ENCODE results near the gene BCL7B.

GRCh38 chr7:73560109-73560835 lies 2.8 kb upstream of the BCL7B start:
- TF ChIP-seq, protein P1, sequence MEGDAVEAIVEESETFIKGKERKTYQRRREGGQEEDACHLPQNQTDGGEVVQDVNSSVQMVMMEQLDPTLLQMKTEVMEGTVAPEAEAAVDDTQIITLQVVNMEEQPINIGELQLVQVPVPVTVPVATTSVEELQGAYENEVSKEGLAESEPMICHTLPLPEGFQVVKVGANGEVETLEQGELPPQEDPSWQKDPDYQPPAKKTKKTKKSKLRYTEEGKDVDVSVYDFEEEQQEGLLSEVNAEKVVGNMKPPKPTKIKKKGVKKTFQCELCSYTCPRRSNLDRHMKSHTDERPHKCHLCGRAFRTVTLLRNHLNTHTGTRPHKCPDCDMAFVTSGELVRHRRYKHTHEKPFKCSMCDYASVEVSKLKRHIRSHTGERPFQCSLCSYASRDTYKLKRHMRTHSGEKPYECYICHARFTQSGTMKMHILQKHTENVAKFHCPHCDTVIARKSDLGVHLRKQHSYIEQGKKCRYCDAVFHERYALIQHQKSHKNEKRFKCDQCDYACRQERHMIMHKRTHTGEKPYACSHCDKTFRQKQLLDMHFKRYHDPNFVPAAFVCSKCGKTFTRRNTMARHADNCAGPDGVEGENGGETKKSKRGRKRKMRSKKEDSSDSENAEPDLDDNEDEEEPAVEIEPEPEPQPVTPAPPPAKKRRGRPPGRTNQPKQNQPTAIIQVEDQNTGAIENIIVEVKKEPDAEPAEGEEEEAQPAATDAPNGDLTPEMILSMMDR (IDR thresholded peaks at IDR 0.05): no peak
- TF ChIP-seq POLR2A (IDR thresholded peaks at IDR 0.05; ENCODE audit: low read depth) (no peak), POLR2AphosphoS5 (IDR thresholded peaks at IDR 0.05) (no peak), EP300 (IDR thresholded peaks at IDR 0.05) (no peak)
